Measurements from ENCODE around the gene KLHL5.
"Not testable (repeated sequence)": the region's sequence is repeated elsewhere in the genome, so short reads cannot be mapped to it uniquely, and the experiment has no call there.

Gene KLHL5
- 31.5 reads per million, percentile 57 among the genes with 10 or more reads in this experiment for total RNA-seq

- DNase-seq, result no peak
Measured at GRCh38 chr4:39062094-39062769, at the start of gene KLHL5. KLHL5 (plus strand) TSS chr4:39062232; CDS start chr4:39062653, 421 bp downstream.

GRCh38 chr4:39014028-39014427 lies 48.0 kb upstream of the KLHL5 start:
- DNase-seq, result no peak

GRCh38 chr4:39020130-39020529 lies 41.9 kb upstream of the KLHL5 start:
- no peak for DNase-seq

GRCh38 chr4:39021631-39022030 lies 40.4 kb upstream of the KLHL5 start:
- no peak for DNase-seq

- DNase-seq, result no peak
Measured at GRCh38 chr4:39022241-39022640, 39.8 kb upstream of the KLHL5 start.

GRCh38 chr4:39023059-39023458 lies 39.0 kb upstream of the KLHL5 start:
- no peak for DNase-seq

- DNase-seq, result no peak
Measured at GRCh38 chr4:39024311-39024865, 37.6 kb upstream of the KLHL5 start.

GRCh38 chr4:39025552-39026085 lies 36.4 kb upstream of the KLHL5 start:
- DNase-seq, result no peak

GRCh38 chr4:39026096-39026495 lies 35.9 kb upstream of the KLHL5 start:
- no peak for DNase-seq

- DNase-seq, result no peak
Measured at GRCh38 chr4:39029752-39030694, 32.0 kb upstream of the KLHL5 start.

GRCh38 chr4:39030725-39031124 lies 31.3 kb upstream of the KLHL5 start:
- no peak for DNase-seq

- not testable (repeated sequence) for DNase-seq
Measured at GRCh38 chr4:39031590-39032020, 30.4 kb upstream of the KLHL5 start.

GRCh38 chr4:39032218-39033085 lies 29.6 kb upstream of the KLHL5 start, which contains the start of gene TMEM156:
TMEM156 (minus strand) TSS chr4:39032409; CDS start chr4:39032313, 96 bp downstream.
- no peak for DNase-seq

GRCh38 chr4:39036172-39036571 lies 25.9 kb upstream of the KLHL5 start:
- no peak for DNase-seq

- DNase-seq, result no peak
Measured at GRCh38 chr4:39037491-39037825, 24.6 kb upstream of the KLHL5 start.

- no peak for DNase-seq
Measured at GRCh38 chr4:39037941-39038340, 24.1 kb upstream of the KLHL5 start.

- no peak for DNase-seq
Measured at GRCh38 chr4:39039108-39039507, 22.9 kb upstream of the KLHL5 start.

- DNase-seq, result no peak
Measured at GRCh38 chr4:39042366-39042765, 19.7 kb upstream of the KLHL5 start.

GRCh38 chr4:39043058-39043860 lies 18.8 kb upstream of the KLHL5 start:
- no peak for DNase-seq

- no peak for DNase-seq
Measured at GRCh38 chr4:39043861-39044363, 18.1 kb upstream of the KLHL5 start.

- peak; percentile 94 for DNase-seq
Measured at GRCh38 chr4:39044364-39044955, 17.6 kb upstream of the KLHL5 start.
